Measurements from ENCODE around the gene HGS.

HGS gene

GRCh38 chr17:81686614-81687013 lies 2.8 kb downstream of the HGS start:
- DNase-seq (ENCODE audit: low spot score): no peak

GRCh38 chr17:81687770-81688541 lies 4.1 kb downstream of the HGS start:
- DNase-seq (ENCODE audit: low spot score): no peak

GRCh38 chr17:81688616-81689015 lies 4.8 kb downstream of the HGS start:
- DNase-seq (ENCODE audit: low spot score): no peak

GRCh38 chr17:81690066-81690465 lies 6.3 kb downstream of the HGS start:
- no peak for DNase-seq (ENCODE audit: low spot score)

GRCh38 chr17:81690549-81690948 lies 6.7 kb downstream of the HGS start:
- no peak for DNase-seq (ENCODE audit: low spot score)

- no peak for DNase-seq (ENCODE audit: low spot score)
Observed at GRCh38 chr17:81691196-81691595, 7.4 kb downstream of the HGS start.

GRCh38 chr17:81691608-81692007 lies 7.8 kb downstream of the HGS start:
- DNase-seq (ENCODE audit: low spot score): no peak

- DNase-seq (ENCODE audit: low spot score): no peak
Observed at GRCh38 chr17:81693509-81694210, 9.8 kb downstream of the HGS start.

GRCh38 chr17:81694810-81695209 lies 11.0 kb downstream of the HGS start:
- DNase-seq (ENCODE audit: low spot score): no peak

- no peak for DNase-seq (ENCODE audit: low spot score)
Observed at GRCh38 chr17:81695211-81695610, 11.4 kb downstream of the HGS start.

GRCh38 chr17:81695801-81696200 lies 12.0 kb downstream of the HGS start:
- DNase-seq (ENCODE audit: low spot score): no peak

- DNase-seq (ENCODE audit: low spot score): no peak
Observed at GRCh38 chr17:81696218-81696941, 12.6 kb downstream of the HGS start.

- no peak for DNase-seq (ENCODE audit: low spot score)
Observed at GRCh38 chr17:81697261-81698044, 13.6 kb downstream of the HGS start.

GRCh38 chr17:81700353-81701287 lies 16.8 kb downstream of the HGS start:
- no peak for DNase-seq (ENCODE audit: low spot score)

GRCh38 chr17:81701288-81702071 lies 17.7 kb downstream of the HGS start:
- DNase-seq (ENCODE audit: low spot score): no peak

- DNase-seq (ENCODE audit: low spot score): peak; percentile 96
Observed at GRCh38 chr17:81702934-81703746, 19.3 kb downstream of the HGS start, which contains the start of gene MRPL12. Gene MRPL12 (plus strand): TSS chr17:81703367. CDS start chr17:81703502, 135 bp downstream.

- DNase-seq (ENCODE audit: low spot score): no peak
Observed at GRCh38 chr17:81703747-81704654, 20.2 kb downstream of the HGS start.
